MM.1S (cell line): Measurements from ENCODE around the gene PGM1.

Experiments used
- DNase-seq: peaks from one replicate; pipeline ENCODE4 v3.0.0-alpha.2; 2015
- H2AFZ ChIP-seq: fragments of 300-600 bp; sonication (generic); 2 replicates; pipeline ENCODE4 v1.6.0; 2016; ENCODE audit warnings: antibody characterized with exemption, low read length
- H3F3A ChIP-seq: fragments of 300-600 bp; sonication (generic); 2 replicates; pipeline ENCODE4 v1.6.1; 2016; ENCODE audit warnings: mild to moderate bottlenecking, antibody characterized with exemption, low read length, moderate library complexity, mixed read lengths; ENCODE audit not compliant: insufficient read depth
- H3K27ac ChIP-seq: fragments of 300-600 bp; sonication (generic); 2 replicates; pipeline ENCODE4 v1.5.1; 2016; ENCODE audit warnings: mild to moderate bottlenecking, low read length
- H3K27me3 ChIP-seq: fragments of 300-600 bp; sonication (generic); replicated peaks from 2 replicates; pipeline ENCODE4 v1.6.0; 2016; ENCODE audit warnings: low read length; ENCODE audit not compliant: insufficient read depth
- H3K36me3 ChIP-seq: fragments of 300-600 bp; sonication (generic); replicated peaks from 2 replicates; pipeline ENCODE4 v1.6.1; 2016; ENCODE audit warnings: mild to moderate bottlenecking, low read length, mixed read lengths; ENCODE audit not compliant: insufficient read depth
- H3K4me1 ChIP-seq: fragments of 300-600 bp; sonication (generic); 2 replicates; pipeline ENCODE4 v1.6.1; 2016; ENCODE audit warnings: low read length, mixed read lengths
- H3K4me2 ChIP-seq: fragments of 300-600 bp; sonication (generic); 2 replicates; pipeline ENCODE4 v1.6.0; 2016; ENCODE audit warnings: low read depth, low read length
- H3K4me3 ChIP-seq: fragments of 300-600 bp; sonication (generic); 2 replicates; pipeline ENCODE4 v1.5.1; 2016; ENCODE audit warnings: low read length, mixed read lengths
- H3K79me2 ChIP-seq: fragments of 300-600 bp; sonication (generic); 2 replicates; pipeline ENCODE4 v1.6.1; 2016; ENCODE audit warnings: mixed run types, low read length, mixed read lengths
- H3K9ac ChIP-seq: fragments of 300-600 bp; sonication (generic); 2 replicates; pipeline ENCODE4 v1.6.1; 2016; ENCODE audit warnings: low read length, mixed read lengths
- H3K9me2 ChIP-seq: fragments of 300-600 bp; sonication (generic); replicated peaks from 2 replicates; pipeline ENCODE4 v1.6.1; 2016; ENCODE audit warnings: mild to moderate bottlenecking, low read length, mixed read lengths; ENCODE audit not compliant: insufficient read depth
- H3K9me3 ChIP-seq: fragments of 300-600 bp; sonication (generic); replicated peaks from 2 replicates; pipeline ENCODE4 v1.6.1; 2016; ENCODE audit warnings: mild to moderate bottlenecking, low read length, mixed read lengths; ENCODE audit not compliant: insufficient read depth
- H4K20me1 ChIP-seq: fragments of 300-600 bp; sonication (generic); 2 replicates; pipeline ENCODE4 v1.6.1; 2016; ENCODE audit warnings: mild to moderate bottlenecking, low read length, moderate library complexity, mixed read lengths; ENCODE audit not compliant: insufficient read depth
- CTCF ChIP-seq: fragments of 300-600 bp; sonication (generic); IDR thresholded peaks from 2 replicates; pipeline ENCODE4 v1.5.1; 2016; ENCODE audit warnings: antibody characterized with exemption, low read length, mixed read lengths
- EZH2 ChIP-seq: fragments of 300-600 bp; sonication (generic); optimal IDR thresholded peaks from 2 replicates; pipeline ENCODE3; 2017; ENCODE audit warnings: low read depth, mild to moderate bottlenecking, antibody characterized with exemption, low read length, mixed read lengths
- EZH2phosphoT487 ChIP-seq: fragments of 300-600 bp; sonication (generic); IDR thresholded peaks from 2 replicates; pipeline ENCODE4 v1.6.1; 2018; ENCODE audit warnings: antibody characterized with exemption, low read length

PGM1 gene

GRCh38 chr1:63704443-63704842 lies 111.2 kb downstream of the PGM1 start:
- H4K20me1 ChIP-seq, result no peaks in the 10 kb centered on the region
- H3K4me1 ChIP-seq, result no peaks in the 10 kb centered on the region
- no peaks in the 10 kb centered on the region for H3F3A ChIP-seq
- H3K4me3 ChIP-seq, result no peak overlapping the region
- no peaks in the 10 kb centered on the region for H3K27me3 ChIP-seq
- H3K79me2 ChIP-seq, result no peaks in the 10 kb centered on the region
- DNase-seq, result no peak
- H3K9me3 ChIP-seq, result no peaks in the 10 kb centered on the region
- H3K9ac ChIP-seq, result no peak overlapping the region
- no peak overlapping the region for H2AFZ ChIP-seq
- H3K27ac ChIP-seq, result no peak overlapping the region
- no peak overlapping the region for H3K4me2 ChIP-seq
- TF ChIP-seq EZH2 (no peak), EZH2phosphoT487 (no peak), CTCF (no peak)
- H3K9me2 ChIP-seq, result no peaks in the 10 kb centered on the region
- no peaks in the 10 kb centered on the region for H3K36me3 ChIP-seq

- DNase-seq, result no peak
- Histone ChIP-seq H3K9ac (no peak overlapping the region), H4K20me1 (no peaks in the 10 kb centered on the region), H3K4me2 (no peak overlapping the region), H3K9me3 (no peaks in the 10 kb centered on the region), H3K4me1 (no peaks in the 10 kb centered on the region), H3K36me3 (no peaks in the 10 kb centered on the region), H3K27me3 (no peaks in the 10 kb centered on the region), H3K9me2 (no peaks in the 10 kb centered on the region), H3K4me3 (no peak overlapping the region), H3F3A (no peaks in the 10 kb centered on the region), H3K79me2 (no peaks in the 10 kb centered on the region), H3K27ac (no peak overlapping the region), H2AFZ (no peak overlapping the region)
- TF ChIP-seq EZH2phosphoT487 (no peak), EZH2 (no peak), CTCF (no peak)
Measured at GRCh38 chr1:63705078-63705477, 111.9 kb downstream of the PGM1 start.

DNA sequence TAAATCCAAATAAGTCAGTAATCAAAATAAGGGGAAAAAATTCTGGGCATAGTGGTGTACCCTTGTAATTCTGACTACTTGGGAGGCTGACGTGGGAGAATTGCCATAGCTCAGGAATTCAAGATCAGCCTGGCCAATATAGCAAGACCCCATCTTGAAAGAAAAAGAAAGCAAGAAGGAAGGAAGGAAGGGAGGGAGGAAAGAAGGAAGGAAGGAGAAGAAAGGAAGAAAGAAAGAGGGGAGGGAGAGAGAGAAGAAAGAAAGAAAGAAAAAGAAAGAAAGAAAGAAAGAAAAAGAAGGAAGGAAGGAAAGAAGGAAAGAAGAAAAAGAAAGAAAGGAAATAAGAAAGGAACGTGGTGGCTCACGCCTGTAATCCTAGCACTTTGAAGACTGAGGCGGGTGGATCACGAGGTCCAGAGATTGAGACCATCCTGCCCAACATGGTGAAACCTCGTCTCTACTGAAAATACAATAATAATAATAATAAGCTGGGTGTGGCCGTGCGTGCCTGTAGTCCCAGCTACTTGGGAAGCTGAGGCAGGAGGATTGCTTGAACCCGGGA lies 116.1 kb downstream of the PGM1 start:
- Histone ChIP-seq H3K9me2 (no peaks in the 10 kb centered on the region), H3F3A (peaks cover 14% of the 10 kb centered on the region), H3K79me2 (no peaks in the 10 kb centered on the region), H3K4me2 (no peak overlapping the region), H3K27ac (no peak overlapping the region), H3K9ac (no peak overlapping the region), H3K4me1 (peaks cover 16% of the 10 kb centered on the region), H4K20me1 (no peaks in the 10 kb centered on the region), H3K36me3 (no peaks in the 10 kb centered on the region), H3K4me3 (no peak overlapping the region), H2AFZ (no peak overlapping the region), H3K27me3 (no peaks in the 10 kb centered on the region), H3K9me3 (no peaks in the 10 kb centered on the region)
- TF ChIP-seq CTCF (no peak), EZH2phosphoT487 (no peak), EZH2 (no peak)
- DNase-seq, result no peak
